Measurements from ENCODE around the gene PGAM5. TPM values are rescaled to one million over a fixed set of nuclear protein-coding genes. Genes with fewer than 3 reads are reported as not detected.
A peak's percentile ranks its signal among the peaks of the same experiment; 100 is the strongest.

The PGAM5 gene
- total and polyA plus RNA-seq, 9 of the 15 experiments (the other 6 are each of a cell fraction or from before 2014, with no cell fraction given): 7.4 to 121 (median 69.5) TPM

- TF ChIP-seq NR2C2 (CRISPR knock-in tag; IDR thresholded peaks at IDR 0.05) (no peak), NR2C2 (tag; IDR thresholded peaks at IDR 0.05) (peak; percentile 65; the same call in 1 of the 2 replicates), POLR3G (IDR thresholded peaks at IDR 0.05; ENCODE audit: extremely low read depth, insufficient read length, insufficient replicate concordance) (no peak), POLR2AphosphoS5 (IDR thresholded peaks at IDR 0.05; ENCODE audit: control insufficient read depth, insufficient read depth, low read depth, low read length) (peak; percentile 74), ZC3H11A (IDR thresholded peaks at IDR 0.05; ENCODE audit: low read depth, low read length) (no peak), ZBTB40 (IDR thresholded peaks at IDR 0.05) (peak; percentile 95), ZBTB40 (CRISPR knock-in tag; IDR thresholded peaks at IDR 0.05) (no peak), PYGO2 (tag; IDR thresholded peaks at IDR 0.05) (no peak), RBM15 (IDR thresholded peaks at IDR 0.05; ENCODE audit: insufficient read depth, low read length) (no peak), NEUROD1 (IDR thresholded peaks at IDR 0.05; ENCODE audit: borderline replicate concordance, low read depth, low read length, partially characterized antibody) (peak; percentile 38), GATAD2B (IDR thresholded peaks at IDR 0.05; ENCODE audit: borderline replicate concordance) (peak; percentile 100), NR2F6 (CRISPR knock-in tag; IDR thresholded peaks at IDR 0.05) (0 out of 2 replicates have a peak, but pooled peaks have one; percentile 52), E2F3 (CRISPR knock-in tag; IDR thresholded peaks at IDR 0.05) (peak; percentile 78), POLR2G (IDR thresholded peaks at IDR 0.05; ENCODE audit: low read depth, low read length) (peak; percentile 93)
- TF ChIP-seq, protein P1, sequence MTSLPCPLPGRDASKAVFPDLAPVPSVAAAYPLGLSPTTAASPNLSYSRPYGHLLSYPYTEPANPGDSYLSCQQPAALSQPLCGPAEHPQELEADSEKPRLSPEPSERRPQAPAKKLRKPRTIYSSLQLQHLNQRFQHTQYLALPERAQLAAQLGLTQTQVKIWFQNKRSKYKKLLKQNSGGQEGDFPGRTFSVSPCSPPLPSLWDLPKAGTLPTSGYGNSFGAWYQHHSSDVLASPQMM (CRISPR knock-in tag; IDR thresholded peaks at IDR 0.05): no peak
Measured at GRCh38 chr12:132710405-132711079, at the start of gene PGAM5 (continued).
